GM18909 (cell line): ENCODE measurements around the gene SNAP29.
"Not testable (repeated sequence)": the region's sequence is repeated elsewhere in the genome, so short reads cannot be mapped to it uniquely, and the experiment has no call there.

Source experiments
- ATAC-seq: cut with Tn5 transposase; IDR thresholded peaks from one replicate; pipeline ENCODE4 v1.9.1; 2021; ENCODE audit warnings: mild to moderate bottlenecking; ENCODE audit not compliant: unreplicated experiment, poor library complexity

Gene SNAP29

DNA sequence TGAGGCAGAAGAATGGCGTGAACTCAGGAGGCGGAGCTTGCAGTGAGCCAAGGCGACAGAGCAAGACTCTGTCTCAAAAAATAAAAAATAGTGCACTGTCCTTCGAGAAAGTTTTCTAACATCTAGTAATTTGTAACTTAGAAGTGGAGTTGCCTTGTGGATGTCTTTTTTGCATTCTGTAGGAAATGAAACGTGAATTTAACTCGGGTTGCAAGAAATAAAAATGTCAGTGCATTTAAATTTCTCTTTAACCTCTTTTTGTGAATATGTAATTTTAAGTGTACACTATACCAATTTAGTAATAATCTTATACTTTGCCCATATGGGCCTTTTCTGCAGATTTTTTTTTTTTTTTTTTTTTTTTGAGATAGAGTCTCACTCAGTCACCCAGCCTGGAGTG, 32.2 kb downstream of the SNAP29 start:
- no peak for ATAC-seq

DNA sequence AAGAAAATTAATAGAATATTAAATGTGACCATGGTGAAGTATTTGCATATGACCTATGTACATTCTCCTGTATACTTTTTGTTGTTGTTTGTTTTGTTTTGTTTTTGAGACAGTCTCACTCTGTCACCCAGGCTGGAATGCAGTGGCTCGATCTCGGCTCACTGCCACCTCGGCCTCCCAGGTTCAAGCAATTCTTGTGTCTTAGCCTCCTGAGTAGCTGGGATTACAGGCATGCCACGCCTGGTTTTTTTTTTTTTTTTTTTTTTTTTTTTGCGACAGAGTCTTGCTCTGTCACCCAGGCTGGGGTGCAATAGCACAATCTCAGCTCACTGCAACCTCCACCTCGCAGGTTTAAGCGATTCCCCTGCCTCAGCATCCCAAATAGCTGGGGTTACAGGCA, 38.9 kb downstream of the SNAP29 start:
- ATAC-seq = not testable (repeated sequence)

- no peak for ATAC-seq
These were observed 41.1 kb downstream of the SNAP29 start for GRCh38 chr22:20899827-20900423.

GRCh38 chr22:20901093-20902033, 42.6 kb downstream of the SNAP29 start:
- ATAC-seq = not testable (repeated sequence)

GRCh38 chr22:20903093-20903492, 44.3 kb downstream of the SNAP29 start:
- ATAC-seq = no peak

DNA sequence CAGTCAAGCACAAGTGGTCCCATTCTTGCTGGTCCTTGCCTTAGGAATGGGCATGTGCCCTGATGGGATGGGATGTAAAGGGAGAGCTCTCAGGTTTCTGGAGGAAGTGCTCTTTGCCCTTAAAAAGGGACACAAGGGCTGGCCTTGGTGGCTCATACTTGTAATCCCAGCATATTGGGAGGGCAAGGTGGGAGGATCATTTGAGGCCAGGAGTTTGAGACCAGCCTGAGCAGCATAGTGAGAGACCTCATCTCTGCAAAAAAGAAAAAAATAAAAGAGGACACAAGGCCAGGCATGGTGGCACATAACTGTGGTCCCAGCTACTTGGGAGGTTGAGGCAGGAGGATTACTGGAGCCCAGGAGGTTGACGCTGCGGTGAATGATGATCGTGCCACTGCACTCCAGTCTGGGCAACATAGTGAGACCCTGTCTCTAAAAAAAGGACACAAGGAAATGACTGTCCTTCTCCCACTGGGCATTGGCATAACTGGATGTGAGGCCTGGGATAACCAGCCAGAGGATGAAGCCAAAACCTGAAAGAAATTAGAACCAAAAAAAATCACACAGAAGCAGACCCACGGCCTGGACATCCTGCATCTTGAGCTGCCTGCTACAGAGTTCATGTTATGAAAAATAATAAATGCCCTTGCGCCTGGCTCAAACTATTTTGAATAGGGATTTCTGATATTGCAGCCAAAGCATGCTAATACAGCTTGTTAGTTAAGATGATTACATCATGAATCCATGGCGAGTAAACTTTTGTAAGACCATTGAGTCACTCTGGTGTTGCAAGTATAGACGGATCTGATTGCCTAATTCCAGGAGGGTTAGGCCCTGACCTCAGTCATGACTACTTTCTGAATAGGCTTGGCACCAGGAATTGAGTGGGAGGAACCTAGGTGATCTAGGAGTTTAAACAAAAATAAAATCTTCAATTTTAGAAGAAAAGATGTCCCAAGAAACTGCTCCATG, 45.5 kb downstream of the SNAP29 start:
- ATAC-seq = no peak

GRCh38 chr22:20904980-20905355, 46.2 kb downstream of the SNAP29 start:
- ATAC-seq = no peak

DNA sequence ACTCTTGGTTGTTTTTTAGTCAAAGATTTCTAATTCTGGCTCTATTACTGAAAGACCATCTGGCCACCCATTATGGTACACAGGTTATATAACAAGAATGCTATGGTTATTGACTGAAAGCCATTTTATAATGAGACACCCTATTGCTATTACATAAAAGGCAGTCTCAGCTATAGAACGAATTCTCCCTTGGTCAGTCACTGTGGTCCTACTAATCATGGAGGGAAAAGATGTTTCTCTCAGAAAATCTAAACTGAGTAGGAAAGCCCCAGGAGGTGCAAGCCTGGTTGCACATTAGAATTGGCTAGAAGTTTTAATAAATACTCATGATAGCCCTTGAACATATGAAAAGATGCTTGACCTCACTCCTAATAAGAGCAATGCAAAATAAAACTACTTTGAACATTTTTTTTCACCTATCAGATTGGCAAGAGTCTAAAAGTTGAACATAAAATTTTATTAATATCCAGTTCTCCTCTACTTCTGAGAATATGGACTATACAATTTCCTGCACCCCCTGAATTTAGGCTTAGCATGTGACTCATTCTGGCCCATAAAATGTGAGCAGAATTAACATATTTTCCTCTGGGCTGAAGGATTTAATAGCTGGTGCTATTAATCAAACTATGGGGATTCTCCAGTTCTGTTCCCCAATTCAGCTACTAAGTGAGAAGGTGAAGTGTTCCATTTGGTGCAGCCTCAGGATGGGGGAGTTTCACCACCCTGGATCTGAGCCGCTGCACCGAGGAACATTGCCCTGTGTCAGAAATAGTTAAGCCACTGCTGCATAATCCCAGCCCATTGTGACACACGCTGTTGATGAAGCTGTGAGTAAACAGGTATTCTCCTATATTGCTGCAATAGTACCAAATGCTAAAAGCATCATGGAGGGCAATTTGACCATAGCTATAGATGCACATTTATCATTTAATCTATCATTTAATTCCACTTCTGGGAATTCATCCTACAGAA, 46.9 kb downstream of the SNAP29 start:
- no peak for ATAC-seq

DNA sequence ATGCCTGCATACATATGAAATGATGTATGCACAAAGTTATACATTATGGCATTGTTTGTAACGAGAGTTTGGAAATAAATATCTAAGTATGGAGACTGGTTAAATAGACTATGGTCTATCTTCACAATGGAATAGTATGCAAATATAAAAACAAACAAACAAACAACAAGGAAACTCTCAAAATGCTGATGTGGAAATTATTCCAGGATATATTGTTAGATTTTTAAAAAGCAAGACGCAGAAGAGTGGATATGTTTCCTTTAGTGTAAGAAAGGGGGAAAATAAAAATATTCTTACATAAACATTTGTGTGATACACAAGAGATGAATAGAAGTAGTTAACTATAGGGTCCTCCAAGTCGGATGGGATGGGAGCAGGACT, 47.6 kb downstream of the SNAP29 start:
- ATAC-seq = no peak

DNA sequence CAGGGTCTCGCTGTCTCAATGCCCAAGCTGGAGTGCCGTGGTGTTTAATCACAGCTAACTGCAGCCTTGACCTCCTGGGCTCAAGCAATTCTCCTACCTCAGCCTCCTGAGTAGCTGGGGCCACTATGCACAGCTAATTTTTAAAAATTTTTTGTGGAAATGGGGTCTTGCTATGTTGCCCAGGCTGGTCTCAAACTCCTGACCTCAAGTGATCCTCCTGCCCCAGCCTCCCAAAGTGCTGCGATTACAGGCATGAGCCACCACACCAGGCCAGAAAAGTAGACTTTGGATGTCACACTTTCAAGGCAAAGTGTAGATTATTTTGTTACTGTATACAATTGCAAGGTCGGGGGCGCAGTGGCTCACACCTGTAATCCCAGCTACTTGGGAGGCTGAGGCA, 49.9 kb downstream of the SNAP29 start:
- not testable (repeated sequence) for ATAC-seq

GRCh38 chr22:20909543-20910303, 50.9 kb downstream of the SNAP29 start:
- no peak for ATAC-seq

DNA sequence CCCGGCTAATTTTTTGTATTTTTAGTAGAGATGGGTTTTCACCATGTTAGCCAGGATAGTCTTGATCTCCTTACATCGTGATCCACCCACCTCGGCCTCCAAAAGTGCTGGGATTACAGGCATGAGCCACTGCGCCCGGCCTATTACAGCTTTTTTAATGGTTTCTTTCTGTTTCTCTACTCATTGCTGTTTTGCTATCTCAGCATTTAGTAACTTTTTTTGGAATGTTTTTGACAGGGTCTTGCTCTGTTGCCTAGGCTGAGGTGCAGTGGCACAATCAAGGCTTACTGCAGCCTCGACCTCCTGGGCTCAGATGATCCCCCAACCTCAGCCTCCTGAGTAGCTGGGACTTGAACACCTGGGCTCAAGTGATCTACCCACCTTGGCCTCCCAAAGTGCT, 53.7 kb downstream of the SNAP29 start:
- ATAC-seq = no peak

- ATAC-seq = peak; percentile 96
These were observed 58.4 kb downstream of the SNAP29 start, which contains the start of gene CRKL for GRCh38 chr22:20916916-20917810. Gene CRKL, plus strand, starts transcription at chr22:20917407. Its CDS starts 528 bp downstream, at chr22:20917935.

DNA sequence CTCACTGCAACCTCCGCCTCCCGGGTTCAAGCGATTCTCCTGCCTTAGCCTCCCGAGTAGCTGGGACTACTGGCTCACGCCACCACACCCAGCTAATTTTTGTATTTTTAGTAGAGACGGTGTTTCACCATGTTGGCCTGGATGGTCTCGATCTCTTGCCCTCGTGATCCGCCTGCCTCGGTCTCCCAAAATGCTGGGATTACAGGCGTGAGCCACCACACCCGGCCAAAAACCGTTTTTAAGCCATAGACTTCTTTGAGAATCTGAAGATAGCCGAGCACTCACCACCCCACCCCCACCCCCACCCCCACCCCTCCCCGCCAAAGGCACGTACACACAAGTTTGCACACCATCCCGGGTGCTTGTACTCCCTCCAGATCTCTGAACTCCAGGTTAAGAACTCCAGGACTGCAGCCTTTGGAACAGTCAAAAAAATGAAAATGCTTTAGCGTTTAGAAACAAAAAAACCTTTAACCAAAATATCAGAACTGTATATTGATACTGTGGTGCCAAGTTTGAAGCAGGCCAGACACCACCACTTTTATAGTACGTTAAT, 59.9 kb downstream of the SNAP29 start:
- ATAC-seq = no peak

GRCh38 chr22:20919718-20920117, 60.9 kb downstream of the SNAP29 start:
- ATAC-seq = no peak

GRCh38 chr22:20920881-20921203, 62.0 kb downstream of the SNAP29 start:
- ATAC-seq = no peak

DNA sequence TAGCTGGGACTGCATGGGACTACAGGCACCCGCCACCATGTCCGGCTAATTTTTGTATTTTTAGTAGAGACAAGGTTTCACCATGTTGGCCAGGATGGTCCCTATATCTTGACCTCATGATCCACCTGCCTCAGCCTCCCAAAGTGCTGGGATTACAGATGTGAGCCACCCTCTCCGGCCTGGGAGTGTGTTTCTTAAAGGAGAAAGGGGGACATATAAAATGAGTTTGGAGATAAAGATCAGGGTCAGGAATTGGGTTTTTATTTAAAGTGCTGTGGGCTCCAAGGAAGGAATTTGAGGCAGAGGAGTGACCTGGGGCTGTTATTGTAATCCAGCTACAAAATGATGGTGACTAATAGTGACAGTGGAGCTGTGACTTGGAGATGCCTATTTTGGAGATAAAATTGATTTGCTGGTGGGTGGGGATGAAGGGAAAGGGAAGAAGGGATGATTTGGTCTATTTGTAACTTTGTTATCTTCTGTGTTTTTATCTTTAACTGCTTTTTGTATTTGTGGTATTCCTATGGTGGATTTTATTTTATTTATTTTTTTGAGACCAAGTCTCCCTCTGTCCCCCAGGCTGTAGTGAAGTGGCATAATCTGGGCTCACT, 63.4 kb downstream of the SNAP29 start:
- ATAC-seq = no peak
